GM19395 (cell line): Measurements from ENCODE around the gene CAND1.

Source experiments
- ATAC-seq: cut with Tn5 transposase; IDR thresholded peaks from one replicate; pipeline ENCODE4 v1.9.1; 2021; ENCODE audit warnings: mild to moderate bottlenecking, moderate library complexity; ENCODE audit not compliant: unreplicated experiment

The CAND1 gene

DNA sequence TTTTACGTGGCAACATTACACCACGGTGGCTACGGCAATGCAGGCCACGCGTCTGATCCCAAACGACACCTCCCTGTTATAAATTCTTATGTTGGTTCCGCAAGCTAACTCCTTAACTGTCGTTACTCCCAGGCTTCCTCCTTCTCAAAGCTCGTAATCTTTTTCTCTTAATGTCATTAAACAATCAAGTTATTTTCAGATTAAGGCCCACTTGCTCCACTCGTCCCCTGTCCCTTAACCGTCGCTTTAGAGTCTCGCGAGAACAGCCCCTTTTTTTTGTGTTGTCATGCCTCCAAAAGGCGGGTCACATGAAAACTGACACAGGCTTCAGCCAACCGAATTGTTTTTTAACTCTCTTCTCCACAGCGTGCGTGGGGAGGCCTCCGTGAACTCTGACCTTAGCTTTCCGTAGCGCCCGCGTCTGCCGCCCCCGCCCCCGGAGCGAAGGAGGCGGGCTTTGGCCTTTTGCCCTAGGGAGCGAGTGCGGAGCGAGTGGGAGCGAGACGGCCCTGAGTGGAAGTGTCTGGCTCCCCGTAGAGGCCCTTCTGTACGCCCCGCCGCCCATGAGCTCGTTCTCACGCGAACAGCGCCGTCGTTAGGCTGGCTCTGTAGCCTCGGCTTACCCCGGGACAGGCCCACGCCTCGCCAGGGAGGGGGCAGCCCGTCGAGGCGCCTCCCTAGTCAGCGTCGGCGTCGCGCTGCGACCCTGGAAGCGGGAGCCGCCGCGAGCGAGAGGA lies at the start of gene CAND1:
Gene CAND1 (plus strand): TSS at position 463 of the 737 bp plus-strand sequence. CDS start 360 bp downstream, outside the sequence.
- peak; percentile 83 for ATAC-seq

- no peak for ATAC-seq
Observed at GRCh38 chr12:67220065-67220464, 49.1 kb upstream of the CAND1 start.

DNA sequence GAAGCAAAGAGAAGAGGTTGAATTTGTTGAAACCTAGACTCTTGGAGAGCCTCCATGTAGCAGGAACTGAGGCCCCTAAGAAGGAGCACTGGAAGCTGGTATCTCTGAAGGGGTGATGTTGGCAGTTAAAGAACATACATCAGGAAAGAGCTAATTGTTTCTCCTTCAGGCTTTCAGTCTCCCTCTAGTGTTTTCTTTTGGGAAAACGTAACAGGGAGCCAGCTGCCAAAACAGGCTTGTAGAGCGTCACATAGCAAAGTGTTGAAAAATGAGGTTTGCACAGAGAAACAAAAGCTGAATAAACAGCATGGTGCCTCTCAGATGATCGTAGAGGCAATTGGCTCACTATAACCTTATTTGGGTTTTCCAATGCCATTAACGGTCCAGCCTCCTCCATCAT lies 46.9 kb upstream of the CAND1 start:
- no peak for ATAC-seq

GRCh38 chr12:67223225-67223624 lies 45.9 kb upstream of the CAND1 start:
- ATAC-seq: no peak

GRCh38 chr12:67237231-67237630 lies 31.9 kb upstream of the CAND1 start:
- no peak for ATAC-seq

GRCh38 chr12:67239061-67239460 lies 30.1 kb upstream of the CAND1 start:
- no peak for ATAC-seq

DNA sequence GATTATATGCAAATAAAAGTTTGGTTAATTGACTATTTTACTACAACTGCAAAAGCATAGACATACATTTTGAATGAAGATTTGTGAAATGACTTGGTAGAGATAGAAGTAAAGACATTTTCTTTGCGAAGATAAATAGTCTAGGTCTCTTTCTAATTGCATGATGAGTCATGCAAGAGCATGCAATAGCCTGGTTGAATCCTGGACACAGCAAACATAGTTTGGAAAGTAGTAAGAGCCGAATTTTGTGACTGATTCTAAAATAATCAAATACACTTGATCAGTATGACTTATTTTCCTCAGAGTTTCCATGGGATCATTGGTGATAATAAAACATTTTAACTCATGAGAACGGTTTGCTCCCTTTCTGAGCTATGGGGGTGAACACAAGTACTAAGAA lies 27.7 kb upstream of the CAND1 start:
- ATAC-seq: no peak

DNA sequence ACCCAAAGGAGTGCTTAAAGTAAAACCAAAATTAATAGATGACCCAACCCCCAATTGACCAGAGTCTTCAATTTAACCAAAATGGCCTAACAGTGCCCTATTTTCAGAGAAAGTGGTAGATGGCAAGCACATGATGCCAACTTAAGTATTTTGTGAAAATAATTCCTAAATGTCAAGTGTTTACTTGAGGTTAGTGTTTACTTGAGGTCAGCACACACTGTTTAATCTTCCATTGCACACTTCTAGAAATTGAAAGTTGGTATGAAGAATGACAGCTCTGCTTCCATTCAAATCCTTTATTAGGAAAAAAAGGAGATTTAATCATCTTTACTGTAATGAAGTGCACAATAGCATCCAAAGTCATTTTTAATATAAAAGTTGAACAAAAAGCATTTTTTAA lies 25.9 kb upstream of the CAND1 start:
- no peak for ATAC-seq

DNA sequence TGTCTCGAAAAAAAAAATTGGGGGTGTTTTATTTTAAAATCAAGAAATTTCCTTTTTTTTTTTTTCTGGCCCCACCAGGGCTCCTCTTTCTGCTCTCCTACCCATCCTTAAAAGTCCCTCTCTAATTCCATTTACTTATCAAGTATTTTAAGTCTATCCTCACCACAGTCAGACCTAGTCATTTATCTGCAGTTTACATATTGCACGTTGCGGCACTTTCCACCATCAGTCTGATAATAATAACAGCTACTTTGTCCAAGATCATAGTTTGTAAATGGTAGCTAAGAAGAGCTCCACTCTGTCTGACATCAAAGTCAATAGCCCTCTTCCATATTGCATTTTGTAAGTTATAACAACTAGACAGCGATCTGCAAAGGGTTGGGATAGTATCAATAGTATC lies 23.6 kb upstream of the CAND1 start:
- no peak for ATAC-seq

GRCh38 chr12:67251012-67251411 lies 18.1 kb upstream of the CAND1 start:
- no peak for ATAC-seq

DNA sequence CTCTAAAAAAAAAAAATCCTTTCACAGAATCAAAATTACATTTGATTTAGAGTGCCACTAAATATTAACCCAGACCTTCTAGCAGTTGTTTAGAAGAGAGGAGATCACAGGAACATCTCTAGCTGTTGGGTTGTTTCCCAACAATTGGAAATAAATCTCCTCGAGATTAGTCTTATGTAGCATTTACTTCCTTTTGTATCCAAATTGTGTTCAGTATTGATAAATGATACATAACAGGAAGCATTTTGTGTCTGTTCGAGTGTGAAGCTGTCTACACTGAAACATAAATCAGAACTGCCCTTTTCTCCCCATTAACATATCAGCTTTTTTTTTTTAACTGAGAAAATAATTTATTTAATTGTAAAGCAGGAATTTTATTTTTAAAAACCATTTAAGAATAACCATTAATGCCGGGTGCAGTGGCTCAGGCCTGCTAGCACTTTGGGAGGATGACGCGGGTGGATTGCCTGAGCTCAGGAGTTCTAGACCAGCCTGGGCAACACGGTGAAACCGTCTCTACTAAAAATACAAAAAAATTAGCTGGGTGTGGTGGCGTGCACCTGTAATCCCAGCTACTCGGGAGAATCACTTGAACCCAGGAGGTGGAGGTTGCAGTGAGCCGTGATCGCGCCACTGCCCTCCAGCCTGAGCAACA lies 14.7 kb upstream of the CAND1 start:
- ATAC-seq: no peak

DNA sequence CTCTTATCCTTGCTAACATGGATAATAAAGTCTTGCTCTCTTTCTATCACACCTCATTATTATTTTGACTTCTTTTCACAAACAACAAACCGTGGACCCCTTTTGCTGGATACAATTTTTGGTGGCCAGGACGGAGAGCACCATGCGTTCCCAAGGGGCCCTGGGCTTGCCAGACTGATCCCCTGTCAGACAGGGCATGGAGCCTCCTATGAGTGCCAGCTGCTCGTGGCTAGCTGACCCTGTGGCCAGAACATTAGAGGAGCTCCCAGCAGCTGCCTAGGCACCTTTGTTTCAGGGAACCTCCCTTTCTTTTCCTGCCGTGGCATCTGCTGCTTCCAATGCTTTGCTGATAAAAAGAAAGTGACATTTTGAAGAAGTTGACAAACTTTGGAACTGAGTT lies 12.5 kb upstream of the CAND1 start:
- no peak for ATAC-seq

GRCh38 chr12:67263471-67263870 lies 5.7 kb upstream of the CAND1 start:
- no peak for ATAC-seq

GRCh38 chr12:67268335-67268895 lies 743 bp upstream of the CAND1 start:
- peak; percentile 83 for ATAC-seq

- peak; percentile 16 for ATAC-seq
Observed at GRCh38 chr12:67269633-67270573, 745 bp downstream of the CAND1 start.

DNA sequence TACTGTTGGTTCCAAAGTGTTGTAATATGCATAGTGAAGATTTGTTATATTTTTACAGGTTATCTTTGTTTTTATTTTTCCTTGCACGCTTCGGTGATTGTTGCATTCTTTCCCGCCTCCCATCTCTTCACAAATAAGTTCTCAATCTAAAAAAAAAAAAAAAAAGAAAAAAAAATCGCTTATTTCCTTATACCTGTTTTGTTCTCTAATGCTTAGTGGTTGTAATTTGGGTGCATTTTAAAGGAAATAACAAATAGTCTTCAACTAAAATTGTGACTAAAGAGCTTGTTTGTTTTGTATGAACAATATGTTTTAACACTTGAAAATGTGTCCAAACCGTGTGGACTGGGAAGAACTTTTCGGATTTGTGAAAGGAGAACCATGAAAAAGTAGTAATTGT lies 1.5 kb downstream of the CAND1 start:
- ATAC-seq: no peak

DNA sequence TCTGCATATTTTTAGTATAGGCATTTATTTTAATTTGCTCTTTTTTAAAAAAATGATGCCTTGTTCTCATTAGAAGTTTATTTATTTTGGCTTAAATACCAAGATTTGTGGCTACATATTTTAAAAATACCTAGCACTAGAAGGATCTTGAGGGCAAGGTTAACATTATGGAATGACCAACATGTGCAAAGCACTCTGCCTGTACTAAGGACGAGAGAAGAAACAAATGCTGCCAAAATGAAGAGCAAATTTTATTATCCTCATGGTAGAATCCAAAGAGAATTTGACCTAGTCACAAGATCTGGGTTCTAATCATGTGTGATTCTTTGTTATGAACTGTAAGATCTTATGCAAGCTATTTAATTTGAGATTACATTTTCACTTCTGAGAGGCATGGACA lies 2.8 kb downstream of the CAND1 start:
- ATAC-seq: no peak

DNA sequence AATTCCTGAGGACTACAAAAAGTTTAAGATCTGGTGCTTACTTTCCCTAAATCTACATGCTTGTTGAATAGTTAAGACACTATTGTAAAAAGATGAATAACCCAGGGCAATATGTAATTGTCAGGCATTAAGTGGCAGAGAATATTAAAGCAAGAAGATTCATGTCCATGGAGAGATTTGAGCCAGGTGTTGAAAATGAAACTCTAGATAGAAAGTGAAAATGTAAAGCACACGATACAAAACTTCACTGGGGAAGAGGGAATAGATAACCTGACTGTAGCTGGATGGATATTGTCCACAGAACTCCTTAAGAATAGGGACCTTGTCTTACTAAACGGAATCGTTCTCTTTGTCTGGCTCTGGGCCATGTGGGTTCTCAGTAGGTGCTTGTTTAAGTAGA lies 5.0 kb downstream of the CAND1 start:
- no peak for ATAC-seq

DNA sequence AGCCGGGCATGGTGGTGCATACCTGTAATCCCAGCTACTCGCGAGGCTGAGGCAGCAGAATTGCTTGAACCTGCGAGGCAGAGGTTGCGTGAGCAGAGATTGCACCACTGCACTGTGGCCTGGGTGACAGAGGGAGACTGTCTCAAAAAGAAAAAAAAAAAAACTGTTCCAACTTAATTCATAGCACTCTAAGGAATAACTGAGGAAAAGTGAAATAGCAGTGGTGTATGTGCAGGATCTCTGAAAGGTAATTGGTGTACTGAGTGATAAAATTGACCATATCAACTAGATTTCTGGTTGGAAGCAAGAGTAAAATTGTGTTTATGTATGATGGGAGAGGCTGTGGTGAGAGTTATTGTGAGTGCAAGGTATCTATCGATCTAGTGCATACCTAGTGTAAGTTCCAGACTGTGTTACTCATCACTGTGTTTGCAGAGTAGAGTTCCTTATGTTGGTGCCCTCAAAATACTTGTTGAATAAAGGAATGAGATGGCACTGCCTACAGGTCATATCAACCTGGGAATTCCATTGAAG lies 6.3 kb downstream of the CAND1 start:
- no peak for ATAC-seq

GRCh38 chr12:67276421-67276820 lies 7.3 kb downstream of the CAND1 start:
- ATAC-seq: no peak

GRCh38 chr12:67279637-67280036 lies 10.5 kb downstream of the CAND1 start:
- no peak for ATAC-seq
